Natural killer cell (primary cell): ENCODE measurements around the gene FGGY. TPM values are rescaled to one million over a fixed set of nuclear protein-coding genes. Genes with fewer than 3 reads are reported as not detected.
"Not testable (repeated sequence)": the region's sequence is repeated elsewhere in the genome, so short reads cannot be mapped to it uniquely, and the experiment has no call there.

Experiments
- ATAC-seq, 3 donors: fragments of 150-1000 bp in 2 of 3; fragments of 200-7000 bp in 1 of 3; cut with Tn5 transposase; 1 replicate in 1 of 3; 2 replicates in 2 of 3; pipeline ENCODE4 v1.10.0; 2021; ENCODE audit warnings: mild to moderate bottlenecking in 2 of 3, moderate library complexity in 2 of 3
- DNase-seq, 2 donors: peaks; one replicate each; pipeline versions ENCODE4 v3.0.0 to v3.0.0-alpha.2; 2013 to 2021; ENCODE audit warnings: mixed read lengths in 1 of 2
- H3K27ac ChIP-seq: one replicate; pipeline ENCODE4 v1.5.1; 2013; ENCODE audit warnings: mild to moderate bottlenecking, low read length
- H3K27me3 ChIP-seq: one replicate; pipeline ENCODE4 v1.6.1; 2013; ENCODE audit warnings: low read length; ENCODE audit not compliant: control insufficient read depth, insufficient read depth
- H3K36me3 ChIP-seq: one replicate; pipeline ENCODE4 v1.6.1; 2013; ENCODE audit warnings: low read length; ENCODE audit not compliant: control insufficient read depth, insufficient read depth
- H3K4me1 ChIP-seq: one replicate; pipeline ENCODE4 v1.6.1; 2013; ENCODE audit warnings: low read length; ENCODE audit not compliant: control insufficient read depth, insufficient read depth
- H3K4me3 ChIP-seq: one replicate; pipeline ENCODE4 v1.5.1; 2013; ENCODE audit warnings: low read length
- H3K9me3 ChIP-seq: one replicate; pipeline ENCODE4 v1.6.1; 2013; ENCODE audit warnings: low read length; ENCODE audit not compliant: control insufficient read depth, insufficient read depth
- H3K27ac Mint-ChIP-seq, 2 donors: one replicate each; pipeline ENCODE4 v1.8.0; 2022; ENCODE audit warnings: mild to moderate bottlenecking in 2 of 2, mixed read lengths in 2 of 2, moderate library complexity in 1 of 2
- H3K27me3 Mint-ChIP-seq, 2 donors: one replicate each; pipeline ENCODE4 v1.8.0; 2022; ENCODE audit warnings: low read depth in 2 of 2, mixed read lengths in 2 of 2
- H3K36me3 Mint-ChIP-seq: one replicate; pipeline ENCODE4 v1.8.0; 2022; ENCODE audit warnings: mixed read lengths
- H3K4me1 Mint-ChIP-seq, 2 donors: one replicate each; pipeline ENCODE4 v1.8.0; 2022; ENCODE audit warnings: mixed read lengths in 2 of 2
- H3K4me3 Mint-ChIP-seq: one replicate; pipeline ENCODE4 v1.8.0; 2022; ENCODE audit warnings: mild to moderate bottlenecking, moderate library complexity, mixed read lengths
- H3K9me3 Mint-ChIP-seq, 2 donors: one replicate each; pipeline ENCODE4 v1.8.0; 2022; ENCODE audit warnings: mixed read lengths in 2 of 2
- WGBS: methylation state at CpG from one replicate; pipeline ENCODE4 v1.1.7; 2013; ENCODE audit warnings: missing lambda C conversion rate; ENCODE audit not compliant: insufficient coverage; 5-methylcytosine and 5-hydroxymethylcytosine counted together
- intact Hi-C: fragments of 100-400 bp; cut with micrococcal nuclease; formaldehyde crosslinking; loops from one replicate; pipeline ENCODE4 v1.14.2; 2022
- total RNA-seq, 4 donors: library from RNA; stranded (reverse); fragments of 120-200 nt in 1 of 4; gene quantifications; one replicate each; pipeline versions ENCODE4 v1.2.3 to v1.2.4, GENCODE V29; 2013 to 2022
- TF ChIP-seq, protein P1 (sequence below): fragments of 200-600 bp; IDR thresholded peaks from one replicate; pipeline ENCODE4 v1.8.0; 2022; ENCODE audit warnings: antibody characterized with exemption

Gene FGGY
- total RNA-seq, 3 donors from 2014 or later (not counting 1 experiment from before 2014, with no cell fraction given): 21.8 to 31.5 (median 21.8) TPM

DNA sequence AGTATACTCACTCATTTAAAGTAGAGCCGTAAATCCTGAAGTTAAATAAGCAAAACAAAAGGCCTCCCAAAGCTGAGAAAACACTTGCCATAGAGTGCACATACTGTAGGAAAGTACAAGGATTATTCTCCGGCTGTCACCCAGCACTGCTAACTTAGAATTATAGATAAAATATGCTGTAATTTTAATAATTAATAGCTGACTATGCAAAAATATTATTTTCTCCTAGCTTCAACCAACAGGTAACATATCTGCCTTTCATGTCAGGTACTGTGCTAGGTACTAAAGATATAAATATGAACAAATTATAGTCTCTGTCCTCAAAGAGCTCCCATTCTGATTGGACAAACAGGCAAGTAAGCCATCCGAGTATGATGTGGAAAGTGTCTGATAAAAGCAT, 233.2 kb downstream of the FGGY start:
- Mint-ChIP-seq H3K9me3 (peaks cover 2% of the 10 kb centered on the region in 2 donors), H3K4me3 (no peak overlapping the region), H3K4me1 (no peaks in the 10 kb centered on the region), H3K36me3 (no peaks in the 10 kb centered on the region), H3K27ac (no peak overlapping the region), H3K27me3 (no peaks in the 10 kb centered on the region)
- TF ChIP-seq, protein P1, sequence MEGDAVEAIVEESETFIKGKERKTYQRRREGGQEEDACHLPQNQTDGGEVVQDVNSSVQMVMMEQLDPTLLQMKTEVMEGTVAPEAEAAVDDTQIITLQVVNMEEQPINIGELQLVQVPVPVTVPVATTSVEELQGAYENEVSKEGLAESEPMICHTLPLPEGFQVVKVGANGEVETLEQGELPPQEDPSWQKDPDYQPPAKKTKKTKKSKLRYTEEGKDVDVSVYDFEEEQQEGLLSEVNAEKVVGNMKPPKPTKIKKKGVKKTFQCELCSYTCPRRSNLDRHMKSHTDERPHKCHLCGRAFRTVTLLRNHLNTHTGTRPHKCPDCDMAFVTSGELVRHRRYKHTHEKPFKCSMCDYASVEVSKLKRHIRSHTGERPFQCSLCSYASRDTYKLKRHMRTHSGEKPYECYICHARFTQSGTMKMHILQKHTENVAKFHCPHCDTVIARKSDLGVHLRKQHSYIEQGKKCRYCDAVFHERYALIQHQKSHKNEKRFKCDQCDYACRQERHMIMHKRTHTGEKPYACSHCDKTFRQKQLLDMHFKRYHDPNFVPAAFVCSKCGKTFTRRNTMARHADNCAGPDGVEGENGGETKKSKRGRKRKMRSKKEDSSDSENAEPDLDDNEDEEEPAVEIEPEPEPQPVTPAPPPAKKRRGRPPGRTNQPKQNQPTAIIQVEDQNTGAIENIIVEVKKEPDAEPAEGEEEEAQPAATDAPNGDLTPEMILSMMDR: no peak
- no peak for DNase-seq
- Histone ChIP-seq H3K4me1 (no peaks in the 10 kb centered on the region), H3K27me3 (no peaks in the 10 kb centered on the region), H3K9me3 (no peaks in the 10 kb centered on the region), H3K4me3 (no peak overlapping the region), H3K27ac (no peak overlapping the region), H3K36me3 (no peaks in the 10 kb centered on the region)
- intact Hi-C loops: no loop called here
- no CpG with 5 or more reads among the region's 3 CpGs for WGBS
- no peak for ATAC-seq

- no peak for DNase-seq
- no peak overlapping the region for H3K4me3 ChIP-seq
- Mint-ChIP-seq H3K9me3 (peaks cover 2% of the 10 kb centered on the region in 2 donors), H3K4me1 (no peaks in the 10 kb centered on the region), H3K4me3 (no peak overlapping the region), H3K27ac (no peak overlapping the region), H3K27me3 (no peaks in the 10 kb centered on the region), H3K36me3 (no peaks in the 10 kb centered on the region)
- H3K9me3 ChIP-seq: no peaks in the 10 kb centered on the region
- no peak for ATAC-seq
- intact Hi-C loops: no loop called here
- no peaks in the 10 kb centered on the region for H3K36me3 ChIP-seq
- TF ChIP-seq, protein P1: no peak
- H3K4me1 ChIP-seq: no peaks in the 10 kb centered on the region
- H3K27me3 ChIP-seq: no peaks in the 10 kb centered on the region
- H3K27ac ChIP-seq: no peak overlapping the region
These were observed 235.2 kb downstream of the FGGY start for GRCh38 chr1:59532102-59532501.

GRCh38 chr1:59538476-59538875, 241.6 kb downstream of the FGGY start:
- H3K27me3 ChIP-seq, ATAC-seq, H3K36me3 ChIP-seq, H3K9me3 ChIP-seq, H3K27ac ChIP-seq, H3K4me3 Mint-ChIP-seq, H3K27me3 Mint-ChIP-seq, H3K4me3 ChIP-seq, H3K27ac Mint-ChIP-seq, H3K4me1 ChIP-seq, H3K4me1 Mint-ChIP-seq, H3K9me3 Mint-ChIP-seq, intact Hi-C loops, DNase-seq, H3K36me3 Mint-ChIP-seq: not testable (repeated sequence)
- WGBS: no CpG with 5 or more reads among the region's 2 CpGs

- H3K4me1 ChIP-seq: peaks cover 3% of the 10 kb centered on the region
- intact Hi-C loops: no loop called here
- H3K4me1 Mint-ChIP-seq: peaks cover 19% of the 10 kb centered on the region in 2 donors
- no peaks in the 10 kb centered on the region for H3K36me3 ChIP-seq
- no peaks in the 10 kb centered on the region for H3K9me3 ChIP-seq
- no peak overlapping the region for H3K4me3 ChIP-seq
- H3K9me3 Mint-ChIP-seq: no peaks in the 10 kb centered on the region
- ATAC-seq: no peak
- no peaks in the 10 kb centered on the region for H3K36me3 Mint-ChIP-seq
- H3K27ac Mint-ChIP-seq: peak overlapping the region in 1 of 2 donors; percentile 57
- H3K27ac ChIP-seq: no peak overlapping the region
- H3K27me3 ChIP-seq: no peaks in the 10 kb centered on the region
- TF ChIP-seq, protein P1: no peak
- DNase-seq: no peak
- 83% methylated on average over 2 of the region's 5 CpGs for WGBS
- no peak overlapping the region for H3K4me3 Mint-ChIP-seq
- H3K27me3 Mint-ChIP-seq: no peaks in the 10 kb centered on the region
These were observed 243.2 kb downstream of the FGGY start for GRCh38 chr1:59539961-59540681.
